ENCODE results near the gene ARHGEF28.

- TF ChIP-seq CTCF (conservative IDR thresholded peaks at IDR 0.05 in 1 of 2, IDR thresholded peaks at IDR 0.05 in 1 of 2; ENCODE audit: low read depth in 1 of 2, low read length in 2 of 2) (no peak), EZH2 (IDR thresholded peaks at IDR 0.05; ENCODE audit: low read length, missing control alignments) (no peak)
These were observed 313.6 kb downstream of the ARHGEF28 start for GRCh38 chr5:73939557-73939956.

All from fibroblast of lung (primary cell).